DND-41 (cell line): Measurements from ENCODE around the gene HDDC2.

Source experiments
- EZH2 ChIP-seq: IDR thresholded peaks from 3 replicates; pipeline ENCODE4 v1.6.1; 2012; ENCODE audit warnings: borderline replicate concordance, low read depth, mild to moderate bottlenecking, moderate library complexity, low read length, inconsistent platforms; ENCODE audit not compliant: severe bottlenecking
- TF ChIP-seq, protein P1 (sequence below): IDR thresholded peaks from 2 replicates; pipeline ENCODE4 v1.5.1; 2012; ENCODE audit warnings: borderline replicate concordance, low read length, moderate library complexity, mild to moderate bottlenecking; ENCODE audit not compliant: poor library complexity, severe bottlenecking; ENCODE audit errors: extremely low read depth

DNA sequence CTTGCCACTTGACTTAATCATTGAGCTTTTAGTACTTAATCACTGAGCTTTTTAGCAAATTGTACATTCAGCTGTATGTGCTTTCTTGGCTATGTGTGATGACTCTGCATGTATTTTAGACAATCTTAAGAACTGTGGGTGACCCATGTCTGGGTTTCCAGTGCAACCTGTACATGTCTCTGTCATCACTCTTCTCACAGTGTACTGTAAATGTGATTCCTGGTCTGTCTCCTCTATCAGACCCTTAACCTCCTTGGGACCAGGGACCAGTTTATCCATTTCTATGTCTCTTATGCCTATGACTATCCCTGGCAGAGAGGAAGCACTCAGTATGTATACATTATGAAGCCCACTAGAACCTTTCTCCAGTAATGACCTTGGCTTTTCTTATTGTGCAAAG is 36.6 kb upstream of the HDDC2 start:
- TF ChIP-seq, protein P1, sequence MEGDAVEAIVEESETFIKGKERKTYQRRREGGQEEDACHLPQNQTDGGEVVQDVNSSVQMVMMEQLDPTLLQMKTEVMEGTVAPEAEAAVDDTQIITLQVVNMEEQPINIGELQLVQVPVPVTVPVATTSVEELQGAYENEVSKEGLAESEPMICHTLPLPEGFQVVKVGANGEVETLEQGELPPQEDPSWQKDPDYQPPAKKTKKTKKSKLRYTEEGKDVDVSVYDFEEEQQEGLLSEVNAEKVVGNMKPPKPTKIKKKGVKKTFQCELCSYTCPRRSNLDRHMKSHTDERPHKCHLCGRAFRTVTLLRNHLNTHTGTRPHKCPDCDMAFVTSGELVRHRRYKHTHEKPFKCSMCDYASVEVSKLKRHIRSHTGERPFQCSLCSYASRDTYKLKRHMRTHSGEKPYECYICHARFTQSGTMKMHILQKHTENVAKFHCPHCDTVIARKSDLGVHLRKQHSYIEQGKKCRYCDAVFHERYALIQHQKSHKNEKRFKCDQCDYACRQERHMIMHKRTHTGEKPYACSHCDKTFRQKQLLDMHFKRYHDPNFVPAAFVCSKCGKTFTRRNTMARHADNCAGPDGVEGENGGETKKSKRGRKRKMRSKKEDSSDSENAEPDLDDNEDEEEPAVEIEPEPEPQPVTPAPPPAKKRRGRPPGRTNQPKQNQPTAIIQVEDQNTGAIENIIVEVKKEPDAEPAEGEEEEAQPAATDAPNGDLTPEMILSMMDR: no peak
- no peak for TF ChIP-seq EZH2
